SK-N-SH treated with all-trans-retinoic acid at 6 μM for 48 hours (cell line): Measurements from ENCODE around the gene CD40LG.

Source experiments
- ATAC-seq: fragments of 200-7000 bp; cut with Tn5 transposase; 3 replicates; pipeline ENCODE4 v1.9.1; 2020; ENCODE audit warnings: mild to moderate bottlenecking, moderate library complexity
- ARNTL ChIP-seq: fragments of 450-650 bp; formaldehyde crosslinking; IDR thresholded peaks from 2 replicates; pipeline ENCODE4 v1.5.0; 2020; ENCODE audit warnings: low read depth, mild to moderate bottlenecking, moderate library complexity, borderline replicate concordance
- BACH2 ChIP-seq: fragments of 250-450 bp; sonication (Bioruptor Pico); IDR thresholded peaks from 2 replicates; pipeline ENCODE4 v1.9.0; 2021; ENCODE audit warnings: mild to moderate bottlenecking, borderline replicate concordance
- CSDC2 ChIP-seq: fragments of 250-450 bp; sonication (Bioruptor Pico); IDR thresholded peaks from 2 replicates; pipeline ENCODE4 v1.5.0; 2020; ENCODE audit warnings: mild to moderate bottlenecking, moderate library complexity
- CSRNP3 ChIP-seq: fragments of 250-450 bp; sonication (Bioruptor Pico); IDR thresholded peaks from 2 replicates; pipeline ENCODE4 v1.5.1; 2021; ENCODE audit warnings: mild to moderate bottlenecking, moderate library complexity
- ESRRG ChIP-seq: fragments of 250-450 bp; sonication (Bioruptor Pico); IDR thresholded peaks from 2 replicates; pipeline ENCODE4 v1.6.1; 2021; ENCODE audit warnings: mild to moderate bottlenecking
- GLIS3 ChIP-seq: fragments of 250-450 bp; sonication (Bioruptor Pico); IDR thresholded peaks from 2 replicates; pipeline ENCODE4 v1.5.0; 2020; ENCODE audit warnings: mild to moderate bottlenecking, moderate library complexity
- ISL1 ChIP-seq: fragments of 250-450 bp; sonication (Bioruptor Pico); IDR thresholded peaks from 2 replicates; pipeline ENCODE4 v2.1.2; 2022; ENCODE audit warnings: mild to moderate bottlenecking, moderate library complexity
- OSR1 ChIP-seq: fragments of 250-450 bp; sonication (Bioruptor Pico); IDR thresholded peaks from 2 replicates; pipeline ENCODE4 v1.8.0; 2022; ENCODE audit warnings: moderate library complexity, mild to moderate bottlenecking, inconsistent platforms
- PPARA ChIP-seq: fragments of 250-450 bp; sonication (Bioruptor Pico); IDR thresholded peaks from 2 replicates; pipeline ENCODE4 v1.5.0; 2020; ENCODE audit warnings: mild to moderate bottlenecking, borderline replicate concordance
- RARB ChIP-seq: fragments of 250-450 bp; sonication (Bioruptor Pico); IDR thresholded peaks from 2 replicates; pipeline ENCODE4 v1.8.0; 2021; ENCODE audit warnings: mild to moderate bottlenecking, moderate library complexity
- SNAI2 ChIP-seq: fragments of 250-450 bp; sonication (Bioruptor Pico); IDR thresholded peaks from 2 replicates; pipeline ENCODE4 v1.5.0; 2020; ENCODE audit warnings: mild to moderate bottlenecking, moderate library complexity
- TCF4 ChIP-seq: fragments of 250-450 bp; sonication (Bioruptor Pico); IDR thresholded peaks from 2 replicates; pipeline ENCODE4 v1.8.0; 2021; ENCODE audit warnings: mild to moderate bottlenecking, moderate library complexity, borderline replicate concordance
- TOX ChIP-seq: fragments of 250-450 bp; sonication (Bioruptor Pico); IDR thresholded peaks from 2 replicates; pipeline ENCODE4 v1.8.0; 2021; ENCODE audit warnings: mild to moderate bottlenecking, moderate library complexity, borderline replicate concordance
- TSHZ2 ChIP-seq: fragments of 250-450 bp; sonication (Bioruptor Pico); IDR thresholded peaks from 2 replicates; pipeline ENCODE4 v1.5.0; 2020; ENCODE audit warnings: mild to moderate bottlenecking, moderate library complexity
- ZC3H10 ChIP-seq: fragments of 250-450 bp; sonication (Bioruptor Pico); IDR thresholded peaks from 2 replicates; pipeline ENCODE4 v1.5.1; 2021; ENCODE audit warnings: mild to moderate bottlenecking, moderate library complexity
- ZFP3 ChIP-seq: fragments of 250-450 bp; sonication (Bioruptor Pico); IDR thresholded peaks from 2 replicates; pipeline ENCODE4 v1.5.0; 2020; ENCODE audit warnings: mild to moderate bottlenecking, moderate library complexity
- ZNF565 ChIP-seq: fragments of 450-650 bp; formaldehyde crosslinking; conservative IDR thresholded peaks from 2 replicates; pipeline ENCODE4 v1.5.0; 2020; ENCODE audit warnings: low read depth, mild to moderate bottlenecking, moderate library complexity
- ZNF70 ChIP-seq: fragments of 450-650 bp; formaldehyde crosslinking; IDR thresholded peaks from 2 replicates; pipeline ENCODE4 v1.5.0; 2020; ENCODE audit warnings: mild to moderate bottlenecking, moderate library complexity
- TF ChIP-seq, protein P1 (sequence below): fragments of 250-450 bp; sonication (Bioruptor Pico); IDR thresholded peaks from 2 replicates; pipeline ENCODE4 v1.8.0; 2021; ENCODE audit warnings: low read depth, mild to moderate bottlenecking, moderate library complexity, borderline replicate concordance

CD40LG gene

DNA sequence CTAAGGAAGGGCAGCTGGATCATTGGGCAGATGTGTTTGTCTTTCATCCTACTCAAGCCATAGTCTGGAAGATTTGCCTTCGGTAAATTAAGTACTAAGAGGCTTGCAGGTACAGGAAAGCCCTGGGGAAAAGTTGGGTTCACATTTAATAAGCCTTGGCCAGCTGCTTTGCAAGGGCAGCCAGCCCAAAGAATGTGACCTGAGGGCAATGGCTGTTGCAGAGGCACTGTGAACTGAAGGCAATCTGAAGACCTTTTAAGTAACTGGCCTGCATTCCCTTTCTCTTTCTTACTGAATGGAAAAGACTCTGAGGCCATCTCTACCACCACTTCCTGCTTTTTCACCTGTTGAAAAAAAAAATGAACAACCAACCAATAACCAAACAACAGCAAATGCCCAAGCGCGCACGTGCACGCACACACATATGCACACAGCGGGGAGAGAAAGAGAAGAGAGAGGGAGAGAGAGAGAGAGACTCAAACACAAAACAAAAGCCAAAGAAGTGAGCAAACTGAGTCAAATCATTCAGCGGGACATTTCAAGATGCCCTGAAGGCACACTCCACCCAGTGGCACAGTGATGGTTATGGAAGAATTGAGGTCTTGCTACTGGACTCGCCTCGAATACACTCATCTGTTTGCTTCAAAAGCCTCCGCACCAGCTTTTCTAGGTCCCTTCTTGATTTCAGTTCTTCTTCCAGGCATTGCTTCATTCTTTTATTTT is 19.6 kb downstream of the CD40LG start:
- ATAC-seq = no peak
- TF ChIP-seq RARB = no peak
- no peak for TF ChIP-seq BACH2 (CRISPR knock-in tag)
- TF ChIP-seq OSR1 (CRISPR knock-in tag) = no peak
- TF ChIP-seq TCF4 (CRISPR knock-in tag) = no peak

- ATAC-seq = no peak
- TF ChIP-seq ZFP3 (CRISPR knock-in tag) = no peak
- no peak for TF ChIP-seq SNAI2 (CRISPR knock-in tag)
- TF ChIP-seq GLIS3 (CRISPR knock-in tag) = no peak
- no peak for TF ChIP-seq TCF4 (CRISPR knock-in tag)
- no peak for TF ChIP-seq ARNTL (CRISPR knock-in tag)
- TF ChIP-seq BACH2 (CRISPR knock-in tag) = no peak
- TF ChIP-seq, protein P1, sequence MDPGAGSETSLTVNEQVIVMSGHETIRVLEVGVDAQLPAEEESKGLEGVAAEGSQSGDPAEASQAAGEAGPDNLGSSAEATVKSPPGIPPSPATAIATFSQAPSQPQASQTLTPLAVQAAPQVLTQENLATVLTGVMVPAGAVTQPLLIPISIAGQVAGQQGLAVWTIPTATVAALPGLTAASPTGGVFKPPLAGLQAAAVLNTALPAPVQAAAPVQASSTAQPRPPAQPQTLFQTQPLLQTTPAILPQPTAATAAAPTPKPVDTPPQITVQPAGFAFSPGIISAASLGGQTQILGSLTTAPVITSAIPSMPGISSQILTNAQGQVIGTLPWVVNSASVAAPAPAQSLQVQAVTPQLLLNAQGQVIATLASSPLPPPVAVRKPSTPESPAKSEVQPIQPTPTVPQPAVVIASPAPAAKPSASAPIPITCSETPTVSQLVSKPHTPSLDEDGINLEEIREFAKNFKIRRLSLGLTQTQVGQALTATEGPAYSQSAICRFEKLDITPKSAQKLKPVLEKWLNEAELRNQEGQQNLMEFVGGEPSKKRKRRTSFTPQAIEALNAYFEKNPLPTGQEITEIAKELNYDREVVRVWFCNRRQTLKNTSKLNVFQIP (CRISPR knock-in tag) = no peak
- TF ChIP-seq ZNF70 (CRISPR knock-in tag) = no peak
- no peak for TF ChIP-seq ESRRG
- no peak for TF ChIP-seq TOX
- TF ChIP-seq OSR1 (CRISPR knock-in tag) = no peak
- no peak for TF ChIP-seq ZNF565 (CRISPR knock-in tag)
- TF ChIP-seq CSDC2 (CRISPR knock-in tag) = no peak
- TF ChIP-seq TSHZ2 (CRISPR knock-in tag) = no peak
- no peak for TF ChIP-seq ISL1 (CRISPR knock-in tag)
- no peak for TF ChIP-seq ZC3H10 (CRISPR knock-in tag)
- TF ChIP-seq PPARA = no peak
- no peak for TF ChIP-seq CSRNP3 (CRISPR knock-in tag)
These were observed 23.1 kb downstream of the CD40LG start for GRCh38 chrX:136671006-136671610.

DNA sequence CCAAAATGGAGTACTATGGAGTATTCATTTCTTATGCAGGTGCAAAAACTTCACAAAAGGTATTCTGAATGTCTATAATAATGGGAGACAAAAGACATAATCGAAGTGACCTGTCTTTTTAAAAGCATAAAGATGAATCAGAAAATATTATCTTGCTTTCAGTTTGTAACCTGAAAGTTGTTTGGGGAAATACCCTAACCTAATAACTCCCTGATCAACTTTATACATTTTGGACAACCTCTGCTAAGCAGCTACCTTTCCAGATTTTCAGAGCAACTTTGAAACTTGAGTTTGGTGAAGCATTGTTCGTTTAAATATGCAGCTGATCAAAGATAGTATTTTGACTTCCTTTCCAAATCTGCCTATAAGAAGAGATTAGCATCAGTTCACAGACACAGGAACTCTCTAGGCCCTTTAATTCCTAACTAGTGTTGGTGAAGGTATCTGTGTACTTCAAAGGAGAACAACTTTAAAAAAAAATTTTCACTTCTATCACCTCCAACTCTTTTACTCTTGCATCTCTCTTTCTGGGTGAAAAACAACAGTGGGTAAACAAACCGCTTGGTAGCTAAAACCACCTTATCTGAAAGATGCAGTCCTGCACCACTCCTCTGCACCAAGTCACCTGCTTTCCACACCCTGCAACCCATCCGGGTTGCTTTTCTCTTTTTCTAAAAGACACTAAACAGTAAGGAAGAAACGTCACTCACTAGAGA is 26.5 kb downstream of the CD40LG start:
- TF ChIP-seq ARNTL (CRISPR knock-in tag) = no peak
- TF ChIP-seq ZNF70 (CRISPR knock-in tag) = no peak
- no peak for TF ChIP-seq ESRRG
- TF ChIP-seq RARB = no peak
- no peak for TF ChIP-seq OSR1 (CRISPR knock-in tag)
- no peak for TF ChIP-seq ISL1 (CRISPR knock-in tag)
- no peak for TF ChIP-seq ZNF565 (CRISPR knock-in tag)
- TF ChIP-seq, all 23 proteins: peak for 0
- ATAC-seq = no peak

- no peak for TF ChIP-seq ZFP3 (CRISPR knock-in tag)
- TF ChIP-seq, protein P1 (CRISPR knock-in tag) = no peak
- TF ChIP-seq CSDC2 (CRISPR knock-in tag) = no peak
- no peak for TF ChIP-seq ZNF565 (CRISPR knock-in tag)
- no peak for ATAC-seq
These were observed 31.6 kb downstream of the CD40LG start for GRCh38 chrX:136679531-136679930.
